ENCODE measurements around the gene TMEM200C. TPM values are rescaled to one million over a fixed set of nuclear protein-coding genes. Genes with fewer than 3 reads are reported as not detected.

TMEM200C gene
- 0.11 and 0.79 TPM in 2 replicates for total RNA-seq

GRCh38 chr18:5895299-5895875 is at the start of gene TMEM200C:
TMEM200C (minus strand) TSS chr18:5895522; CDS start chr18:5892063, 3,459 bp downstream.

Small RNA genes within 50 kb of the gene (small RNA-seq; reads per million reads assigned to genes)
- not detected for gene MIR3976
